H9 (cell line): ENCODE measurements around the gene PDCD1. TPM values are rescaled to one million over a fixed set of nuclear protein-coding genes. Genes with fewer than 3 reads are reported as not detected.

Experiments
- DNase-seq: peaks from one replicate; pipeline ENCODE4 v3.0.0-alpha.2; 2017
- H2AFZ ChIP-seq: one replicate; pipeline ENCODE4 v1.6.1; 2013; ENCODE audit warnings: mild to moderate bottlenecking, low read length, control low read depth, moderate library complexity
- H2AK5ac ChIP-seq: 2 replicates; pipeline ENCODE4 v1.6.1; 2013; ENCODE audit warnings: low read length, control low read depth, mixed read lengths; ENCODE audit not compliant: insufficient read length
- H2BK120ac ChIP-seq: one replicate; pipeline ENCODE4 v1.6.1; 2013; ENCODE audit warnings: low read depth, mild to moderate bottlenecking, low read length, control low read depth, inconsistent platforms; ENCODE audit not compliant: poor library complexity, severe bottlenecking
- H2BK12ac ChIP-seq: 2 replicates; pipeline ENCODE4 v1.6.1; 2013; ENCODE audit warnings: low read length, control low read depth, mixed read lengths, low read depth; ENCODE audit not compliant: insufficient read length
- H2BK15ac ChIP-seq: 2 replicates; pipeline ENCODE4 v1.6.1; 2013; ENCODE audit warnings: low read depth, low read length, control low read depth
- H2BK20ac ChIP-seq: one replicate; pipeline ENCODE4 v1.6.1; 2013; ENCODE audit warnings: low read depth, mild to moderate bottlenecking, low read length, control low read depth, inconsistent platforms; ENCODE audit not compliant: poor library complexity, severe bottlenecking
- H2BK5ac ChIP-seq: 2 replicates; pipeline ENCODE4 v1.6.1; 2013; ENCODE audit warnings: low read length, control low read depth, mixed read lengths; ENCODE audit not compliant: insufficient read length
- H3K14ac ChIP-seq: 2 replicates; pipeline ENCODE4 v1.6.1; 2013; ENCODE audit warnings: low read length, control low read depth; ENCODE audit not compliant: insufficient read depth
- H3K18ac ChIP-seq: 2 replicates; pipeline ENCODE4 v1.6.1; 2013; ENCODE audit warnings: low read depth, mild to moderate bottlenecking, mixed read lengths, low read length, control low read depth; ENCODE audit not compliant: insufficient read length
- H3K23ac ChIP-seq: 2 replicates; pipeline ENCODE4 v1.6.1; 2013; ENCODE audit warnings: low read length, control low read depth, mixed read lengths, low read depth; ENCODE audit not compliant: insufficient read length
- H3K23me2 ChIP-seq: 2 replicates; pipeline ENCODE4 v1.6.1; 2013; ENCODE audit warnings: low read depth, mild to moderate bottlenecking, mixed read lengths, low read length, control low read depth; ENCODE audit not compliant: insufficient read length, poor library complexity, severe bottlenecking
- H3K27ac ChIP-seq: 2 replicates; pipeline ENCODE4 v1.5.1; 2013; ENCODE audit warnings: low read length, control low read depth, mixed read lengths, low read depth; ENCODE audit not compliant: insufficient read length
- H3K27me3 ChIP-seq: 2 replicates; pipeline ENCODE4 v1.6.1; 2013; ENCODE audit warnings: low read length, control low read depth, inconsistent platforms; ENCODE audit not compliant: insufficient read depth
- H3K4ac ChIP-seq: 2 replicates; pipeline ENCODE4 v1.6.1; 2013; ENCODE audit warnings: low read depth, mild to moderate bottlenecking, control low read depth, inconsistent platforms, low read length, moderate library complexity
- H3K4me1 ChIP-seq: 2 replicates; pipeline ENCODE4 v1.6.1; 2013; ENCODE audit warnings: low read length, control low read depth, inconsistent platforms; ENCODE audit not compliant: insufficient read depth
- H3K4me2 ChIP-seq: 2 replicates; pipeline ENCODE4 v1.6.1; 2013; ENCODE audit warnings: low read length, control low read depth, mixed read lengths; ENCODE audit not compliant: insufficient read length, insufficient read depth
- H3K56ac ChIP-seq: 2 replicates; pipeline ENCODE4 v1.6.1; 2013; ENCODE audit warnings: low read depth, mild to moderate bottlenecking, mixed read lengths, low read length, control low read depth; ENCODE audit not compliant: insufficient read length
- H3K79me1 ChIP-seq: 2 replicates; pipeline ENCODE4 v1.6.1; 2013; ENCODE audit warnings: low read depth, mild to moderate bottlenecking, moderate library complexity, low read length, control low read depth, inconsistent platforms; ENCODE audit not compliant: insufficient read depth, poor library complexity, severe bottlenecking
- H3K79me2 ChIP-seq: 2 replicates; pipeline ENCODE4 v1.6.1; 2013; ENCODE audit warnings: low read length, control low read depth, inconsistent platforms; ENCODE audit not compliant: insufficient read depth
- H3K9ac ChIP-seq: 2 replicates; pipeline ENCODE4 v1.6.1; 2013; ENCODE audit warnings: low read length, control low read depth, mixed read lengths; ENCODE audit not compliant: insufficient read length; ENCODE audit errors: extremely low read depth
- H3K9me3 ChIP-seq: one replicate; pipeline ENCODE4 v1.6.1; 2013; ENCODE audit warnings: low read depth, low read length, inconsistent platforms; ENCODE audit not compliant: control insufficient read depth
- H3T11ph ChIP-seq: one replicate; pipeline ENCODE4 v1.6.1; 2013; ENCODE audit warnings: mild to moderate bottlenecking, low read length, control low read depth, inconsistent platforms
- H4K20me1 ChIP-seq: one replicate; pipeline ENCODE4 v1.6.1; 2013; ENCODE audit not compliant: control insufficient read depth, insufficient read length, insufficient read depth
- H4K5ac ChIP-seq: 2 replicates; pipeline ENCODE4 v1.6.1; 2013; ENCODE audit warnings: low read depth, mild to moderate bottlenecking, mixed read lengths, low read length, control low read depth; ENCODE audit not compliant: insufficient read length
- H4K8ac ChIP-seq: replicated peaks from 2 replicates; pipeline ENCODE4 v1.6.1; 2013; ENCODE audit warnings: low read length, control low read depth, mixed read lengths, low read depth; ENCODE audit not compliant: insufficient read length
- H4K91ac ChIP-seq: 2 replicates; pipeline ENCODE4 v1.6.1; 2013; ENCODE audit warnings: low read depth, mild to moderate bottlenecking, moderate library complexity, mixed read lengths, low read length, control low read depth; ENCODE audit not compliant: insufficient read length
- H3K27ac Mint-ChIP-seq, 3 experiments: 2 replicates in 2 of 3; 3 replicates in 1 of 3; pipeline ENCODE4 v1.8.0; 2020 to 2021; ENCODE audit warnings: mixed read lengths in 3 of 3, mild to moderate bottlenecking in 1 of 3, moderate library complexity in 1 of 3
- H3K27me3 Mint-ChIP-seq: 2 replicates; pipeline ENCODE4 v1.8.0; 2021; ENCODE audit warnings: low read depth, mild to moderate bottlenecking, moderate library complexity, mixed read lengths
- H3K36me3 Mint-ChIP-seq, 3 experiments: 2 replicates in 2 of 3; 3 replicates in 1 of 3; pipeline ENCODE4 v1.8.0; 2020 to 2021; ENCODE audit warnings: low read depth in 3 of 3, mixed read lengths in 3 of 3; ENCODE audit not compliant: insufficient read depth in 1 of 3
- H3K4me1 Mint-ChIP-seq, 2 experiments: 2 replicates each; pipeline ENCODE4 v1.8.0; 2020; ENCODE audit warnings: mixed read lengths in 2 of 2
- H3K4me3 Mint-ChIP-seq, 2 experiments: 2 replicates in 1 of 2; 3 replicates in 1 of 2; pipeline ENCODE4 v1.8.0; 2020 to 2021; ENCODE audit warnings: mild to moderate bottlenecking in 2 of 2, mixed read lengths in 2 of 2, moderate library complexity in 1 of 2
- H3K9me3 Mint-ChIP-seq, 2 experiments: 2 replicates in 1 of 2; 3 replicates in 1 of 2; pipeline ENCODE4 v1.8.0; 2020; ENCODE audit warnings: mild to moderate bottlenecking in 2 of 2, mixed read lengths in 2 of 2, moderate library complexity in 1 of 2
- WGBS: extraction: QIAGEN DNeasy Blood & Tissue Kit; methylation state at CpG from one replicate; pipeline ENCODE4 v1.1.7; 2013; ENCODE audit warnings: missing lambda C conversion rate, low lambda C conversion rate, mixed read lengths; ENCODE audit not compliant: insufficient read length; ENCODE audit errors: extremely low coverage; 5-methylcytosine and 5-hydroxymethylcytosine counted together
- total RNA-seq: library from RNA; stranded (reverse); gene quantifications from 2 replicates; pipeline ENCODE4 v1.2.1, GENCODE V29; 2021
- TF ChIP-seq, protein P1 (sequence below): fragments of 200-600 bp; sonication (generic); conservative IDR thresholded peaks from 3 replicates; pipeline ENCODE4 v1.8.0; 2021; ENCODE audit warnings: antibody characterized with exemption, mild to moderate bottlenecking

Gene PDCD1
- total RNA-seq, 1 experiment from 2014 or later: 1.6 TPM

DNA sequence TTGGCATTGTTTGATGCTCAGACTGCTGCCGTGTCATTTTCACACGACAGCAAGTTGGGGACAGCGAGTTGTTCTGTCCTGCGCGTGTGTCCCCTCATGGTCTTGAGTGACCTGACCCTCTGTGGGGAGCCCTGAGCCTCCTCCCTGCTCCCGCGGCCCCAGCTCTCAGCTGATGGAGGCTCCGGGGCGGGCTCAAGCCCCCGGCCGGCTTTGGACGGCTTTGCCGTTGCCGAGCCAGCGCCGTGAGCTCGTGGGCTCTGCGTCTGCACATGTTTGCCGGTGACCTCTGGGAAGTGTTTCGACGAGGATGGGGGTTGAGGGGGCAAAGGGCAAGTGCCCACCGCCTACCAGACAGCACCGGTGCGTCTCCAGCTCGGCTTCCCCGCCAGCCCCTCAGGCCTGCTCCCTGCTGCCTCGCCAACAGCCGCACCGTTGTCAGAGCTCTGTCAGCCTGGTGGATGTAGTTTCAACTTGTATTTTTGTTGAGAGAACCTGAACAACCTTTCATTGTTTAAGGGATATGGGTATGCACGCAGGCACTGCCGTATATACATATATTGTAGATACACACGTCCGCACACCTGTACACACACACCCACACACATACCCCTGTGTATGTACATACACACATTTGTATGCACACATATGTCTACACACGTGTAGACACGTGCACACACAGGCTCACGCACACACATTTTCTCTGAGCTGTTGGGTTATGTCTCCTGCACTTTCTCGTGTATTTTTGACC lies 13.7 kb downstream of the PDCD1 start:
- TF ChIP-seq, protein P1, sequence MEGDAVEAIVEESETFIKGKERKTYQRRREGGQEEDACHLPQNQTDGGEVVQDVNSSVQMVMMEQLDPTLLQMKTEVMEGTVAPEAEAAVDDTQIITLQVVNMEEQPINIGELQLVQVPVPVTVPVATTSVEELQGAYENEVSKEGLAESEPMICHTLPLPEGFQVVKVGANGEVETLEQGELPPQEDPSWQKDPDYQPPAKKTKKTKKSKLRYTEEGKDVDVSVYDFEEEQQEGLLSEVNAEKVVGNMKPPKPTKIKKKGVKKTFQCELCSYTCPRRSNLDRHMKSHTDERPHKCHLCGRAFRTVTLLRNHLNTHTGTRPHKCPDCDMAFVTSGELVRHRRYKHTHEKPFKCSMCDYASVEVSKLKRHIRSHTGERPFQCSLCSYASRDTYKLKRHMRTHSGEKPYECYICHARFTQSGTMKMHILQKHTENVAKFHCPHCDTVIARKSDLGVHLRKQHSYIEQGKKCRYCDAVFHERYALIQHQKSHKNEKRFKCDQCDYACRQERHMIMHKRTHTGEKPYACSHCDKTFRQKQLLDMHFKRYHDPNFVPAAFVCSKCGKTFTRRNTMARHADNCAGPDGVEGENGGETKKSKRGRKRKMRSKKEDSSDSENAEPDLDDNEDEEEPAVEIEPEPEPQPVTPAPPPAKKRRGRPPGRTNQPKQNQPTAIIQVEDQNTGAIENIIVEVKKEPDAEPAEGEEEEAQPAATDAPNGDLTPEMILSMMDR: no peak
- H4K20me1 ChIP-seq: no peaks in the 10 kb centered on the region
- peaks cover 0 to 1% (median 0%) of the 10 kb centered on the region in 3 experiments; a peak in 1 of 7 replicates for H3K36me3 Mint-ChIP-seq
- H3K27me3 ChIP-seq: peaks cover 2% of the 10 kb centered on the region; the same call in 1 of the 2 replicates
- no peak overlapping the region for H3K27ac ChIP-seq
- no peak overlapping the region for H2AFZ ChIP-seq
- DNase-seq: peak; percentile 23
- no peak overlapping the region for H3K23ac ChIP-seq
- no peak overlapping the region for H3K14ac ChIP-seq
- no peak overlapping the region for H3K9ac ChIP-seq
- H4K91ac ChIP-seq: no peak overlapping the region
- no peak overlapping the region for H3K4ac ChIP-seq
- H2BK15ac ChIP-seq: no peak overlapping the region
- peaks cover 7 to 28% of the 10 kb centered on the region in 2 experiments for H3K4me1 Mint-ChIP-seq
- no peaks in the 10 kb centered on the region for H3K79me1 ChIP-seq
- H4K5ac ChIP-seq: no peak overlapping the region
- no CpG with 5 or more reads among the region's 37 CpGs for WGBS
- no peak overlapping the region for H4K8ac ChIP-seq
- H3K4me2 ChIP-seq: no peak overlapping the region
- H3K27me3 Mint-ChIP-seq: peaks cover 48% of the 10 kb centered on the region
- no peak overlapping the region for H2BK120ac ChIP-seq
- no peak overlapping the region for H3K27ac Mint-ChIP-seq
- no peak overlapping the region for H3K56ac ChIP-seq
- no peak overlapping the region for H2BK12ac ChIP-seq
- no peaks in the 10 kb centered on the region for H3K23me2 ChIP-seq
- H3K4me1 ChIP-seq: no peaks in the 10 kb centered on the region; the same call in 1 of the 2 replicates
- peaks cover 0 to 4% of the 10 kb centered on the region in 2 experiments; a peak in 1 of 5 replicates for H3K9me3 Mint-ChIP-seq
- no peak overlapping the region for H2BK5ac ChIP-seq
- H3K4me3 Mint-ChIP-seq: peak overlapping the region; percentile 58 to 80; a peak in 4 of 5 replicates
- no peaks in the 10 kb centered on the region for H3K9me3 ChIP-seq
- no peak overlapping the region for H2AK5ac ChIP-seq
- H3K18ac ChIP-seq: no peak overlapping the region
- no peak overlapping the region for H3T11ph ChIP-seq
- H2BK20ac ChIP-seq: no peak overlapping the region
- H3K79me2 ChIP-seq: no peaks in the 10 kb centered on the region
